CD4-positive, alpha-beta T cell treated with Interleukin-21 for 1 hour (primary cell): Measurements from ENCODE around the gene STIP1.
"Not testable (repeated sequence)": the region's sequence is repeated elsewhere in the genome, so short reads cannot be mapped to it uniquely, and the experiment has no call there.

Source experiments
- DNase-seq: peaks from one replicate; pipeline ENCODE4 v3.0.0-alpha.2; 2020

STIP1 gene

GRCh38 chr11:64240435-64241240 is 54.7 kb downstream of the STIP1 start, which contains the start of gene FKBP2:
TSS of gene FKBP2 (plus strand) at chr11:64241095. CDS start at chr11:64242388, 1,293 bp downstream.
- peak; percentile 98 for DNase-seq

- DNase-seq, result peak; percentile 99
These were observed 55.2 kb downstream of the STIP1 start for GRCh38 chr11:64241241-64241490.

GRCh38 chr11:64241491-64242374 is 55.8 kb downstream of the STIP1 start:
- DNase-seq, result no peak

GRCh38 chr11:64243236-64243854 is 57.4 kb downstream of the STIP1 start:
- no peak for DNase-seq

GRCh38 chr11:64244107-64244506 is 58.1 kb downstream of the STIP1 start:
- no peak for DNase-seq

DNA sequence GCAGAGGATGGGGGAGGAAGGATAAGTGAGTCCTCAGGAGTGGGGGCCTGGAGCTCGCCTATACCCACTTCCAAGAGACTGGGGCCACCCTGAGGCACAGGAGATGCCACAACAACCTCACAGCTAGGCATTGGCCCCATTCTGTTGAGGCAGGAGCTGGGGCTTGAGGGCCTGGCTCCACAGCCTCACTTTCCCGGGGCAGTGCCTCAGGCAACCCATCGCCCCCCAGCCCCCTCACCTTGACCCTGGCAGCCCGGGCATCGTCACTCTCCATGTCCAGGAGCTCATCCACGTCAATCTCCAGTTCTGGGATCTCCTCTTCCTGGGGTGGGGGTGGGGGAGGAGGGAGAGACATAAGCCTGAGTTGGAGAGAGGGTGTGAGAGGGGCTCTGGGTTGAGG is 59.0 kb downstream of the STIP1 start:
- DNase-seq, result no peak

- peak; percentile 59 for DNase-seq
These were observed 59.4 kb downstream of the STIP1 start for GRCh38 chr11:64245401-64245796.

- peak; percentile 61 for DNase-seq
These were observed 60.0 kb downstream of the STIP1 start for GRCh38 chr11:64245797-64246620.

DNA sequence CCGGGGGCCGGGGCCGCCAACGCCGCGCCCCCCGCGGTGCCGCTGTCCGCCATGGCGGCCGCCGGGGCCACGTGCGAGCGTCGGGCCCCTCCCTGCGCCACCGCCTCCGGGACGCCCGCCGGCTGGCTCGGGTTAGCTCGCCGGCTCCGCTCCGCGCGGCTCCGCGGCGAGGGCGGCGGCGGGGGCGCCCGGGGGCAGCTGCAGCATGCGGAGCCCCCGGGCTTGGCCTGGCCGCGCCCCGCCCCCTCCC is 60.6 kb downstream of the STIP1 start:
- DNase-seq, result not testable (repeated sequence)

DNA sequence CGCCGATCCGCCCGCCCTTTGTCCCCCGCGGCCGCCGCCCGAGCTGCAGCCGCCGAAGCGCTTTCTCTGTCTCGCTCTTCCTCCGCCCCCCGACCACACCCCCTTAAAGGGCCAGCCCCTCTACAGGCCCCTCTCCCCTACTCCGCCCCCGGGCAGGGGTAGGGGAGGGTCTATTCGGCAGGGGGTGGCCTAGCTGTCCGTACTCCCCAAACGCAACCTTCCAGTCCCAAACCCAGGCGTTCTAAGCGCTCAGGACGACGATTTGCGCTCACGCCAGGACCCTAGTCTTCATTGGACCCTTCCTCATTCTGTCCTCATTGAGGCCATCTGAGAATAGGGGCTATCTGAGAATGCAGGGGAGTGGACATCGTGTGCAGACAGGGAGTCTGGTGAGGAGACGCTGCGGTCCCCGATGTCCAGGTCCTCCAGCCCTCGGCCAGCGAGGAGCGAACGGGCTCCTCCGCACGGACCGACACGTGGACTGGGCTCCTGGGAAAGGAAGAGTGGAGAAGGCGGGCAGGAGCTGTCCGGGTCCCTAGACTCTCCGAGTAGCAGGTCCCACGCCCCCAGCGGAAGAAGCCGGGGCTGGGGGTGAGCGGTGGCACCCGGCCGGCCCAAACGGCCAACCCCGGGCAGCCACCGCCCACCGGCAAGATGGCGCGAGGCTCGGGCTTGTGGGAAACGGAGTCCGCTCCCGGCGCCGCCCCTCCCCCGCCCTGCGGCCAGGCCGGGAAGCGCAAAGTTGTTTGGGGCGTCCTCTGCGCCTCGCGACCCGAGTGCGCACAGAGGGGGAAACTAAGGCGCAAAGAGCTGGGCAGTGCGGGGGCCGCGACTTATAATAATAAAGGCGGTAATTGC is 61.1 kb downstream of the STIP1 start, which contains the start of gene PPP1R14B:
Gene PPP1R14B (minus strand): TSS at position 73 of the 858 bp plus-strand sequence. CDS start 270 bp downstream, outside the sequence.
- DNase-seq, result peak; percentile 82

DNA sequence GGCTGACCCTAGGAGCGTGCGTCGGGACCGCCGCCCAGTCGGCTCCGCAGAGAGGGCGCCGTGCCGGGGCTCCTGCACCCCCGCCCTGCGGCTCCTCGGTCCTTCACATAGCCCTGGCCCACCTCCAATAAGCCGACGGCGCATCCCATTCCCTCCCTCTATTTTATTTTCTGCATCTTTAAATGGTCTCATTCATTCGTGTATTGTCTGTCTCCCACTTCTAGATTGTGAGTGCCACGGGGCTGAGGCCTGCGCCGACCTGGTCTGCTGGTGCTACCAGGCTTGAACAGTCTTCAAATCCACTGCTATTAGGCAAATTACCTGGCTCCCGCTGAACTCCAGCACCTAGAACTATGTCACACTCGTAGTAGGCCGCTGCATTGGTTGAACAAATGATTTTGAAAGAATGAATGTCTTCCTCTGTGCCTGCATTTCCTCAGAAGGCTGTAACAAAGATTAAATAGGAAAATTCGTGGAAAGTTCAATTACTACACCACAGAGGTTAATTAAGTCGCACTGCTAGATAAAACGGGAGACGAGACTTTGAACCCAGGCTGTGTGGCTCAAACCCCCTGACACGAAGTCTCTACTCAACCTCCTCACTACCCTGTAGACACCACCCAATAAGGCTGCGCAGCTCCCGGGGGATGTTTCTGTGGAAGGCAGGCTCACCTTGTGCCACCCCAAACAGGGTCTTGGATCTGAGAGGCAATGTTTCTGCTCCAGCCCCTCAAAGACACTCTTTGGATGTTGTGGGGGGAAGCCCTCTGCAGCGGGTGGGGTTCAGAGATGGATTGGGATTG is 62.0 kb downstream of the STIP1 start:
- DNase-seq, result no peak

GRCh38 chr11:64248578-64248977 is 62.6 kb downstream of the STIP1 start:
- DNase-seq, result no peak

GRCh38 chr11:64249038-64249437 is 63.1 kb downstream of the STIP1 start:
- DNase-seq, result no peak

DNA sequence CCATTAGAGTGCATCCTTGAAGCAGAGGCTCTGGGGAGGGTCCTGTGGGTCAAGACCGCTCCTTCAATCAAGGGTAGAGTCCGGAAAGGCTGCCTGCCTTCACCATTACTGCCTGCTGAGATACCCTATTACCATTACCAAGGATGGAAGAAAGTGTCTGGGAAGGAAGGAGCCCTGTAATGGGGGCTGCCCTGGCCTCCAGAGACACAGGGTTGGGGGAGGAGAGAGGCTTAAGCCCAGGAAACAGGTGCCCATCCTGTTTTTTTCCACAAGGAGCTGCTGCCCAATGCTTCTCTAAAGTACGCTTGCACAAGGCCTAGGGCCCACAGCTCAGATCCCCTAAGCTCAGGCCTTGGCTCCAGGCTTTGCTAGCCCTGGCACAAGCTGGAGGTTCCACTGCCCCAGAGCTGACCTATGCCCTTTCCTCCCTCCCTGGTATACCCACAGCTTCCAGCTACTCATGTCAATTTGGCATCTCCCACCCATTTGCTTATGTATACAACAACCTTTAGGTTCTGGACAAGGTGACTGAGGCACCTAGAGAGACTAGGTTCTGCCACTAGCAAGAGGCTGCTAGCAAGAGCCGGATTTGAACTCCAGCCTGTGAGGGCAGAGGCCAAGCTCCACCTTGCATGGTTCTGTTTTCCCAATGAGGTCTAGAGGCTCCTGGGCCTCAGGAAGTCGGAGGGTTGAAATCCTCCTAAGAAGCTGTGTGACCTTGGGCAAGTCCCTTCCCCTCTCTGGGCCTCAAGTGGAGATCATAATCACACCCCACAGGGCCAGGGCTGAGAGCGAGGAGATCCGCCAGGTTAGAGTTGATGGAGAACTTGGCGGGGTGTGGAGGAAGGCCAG is 63.8 kb downstream of the STIP1 start:
- DNase-seq, result no peak

- DNase-seq, result no peak
These were observed 64.5 kb downstream of the STIP1 start for GRCh38 chr11:64250415-64251015.

DNA sequence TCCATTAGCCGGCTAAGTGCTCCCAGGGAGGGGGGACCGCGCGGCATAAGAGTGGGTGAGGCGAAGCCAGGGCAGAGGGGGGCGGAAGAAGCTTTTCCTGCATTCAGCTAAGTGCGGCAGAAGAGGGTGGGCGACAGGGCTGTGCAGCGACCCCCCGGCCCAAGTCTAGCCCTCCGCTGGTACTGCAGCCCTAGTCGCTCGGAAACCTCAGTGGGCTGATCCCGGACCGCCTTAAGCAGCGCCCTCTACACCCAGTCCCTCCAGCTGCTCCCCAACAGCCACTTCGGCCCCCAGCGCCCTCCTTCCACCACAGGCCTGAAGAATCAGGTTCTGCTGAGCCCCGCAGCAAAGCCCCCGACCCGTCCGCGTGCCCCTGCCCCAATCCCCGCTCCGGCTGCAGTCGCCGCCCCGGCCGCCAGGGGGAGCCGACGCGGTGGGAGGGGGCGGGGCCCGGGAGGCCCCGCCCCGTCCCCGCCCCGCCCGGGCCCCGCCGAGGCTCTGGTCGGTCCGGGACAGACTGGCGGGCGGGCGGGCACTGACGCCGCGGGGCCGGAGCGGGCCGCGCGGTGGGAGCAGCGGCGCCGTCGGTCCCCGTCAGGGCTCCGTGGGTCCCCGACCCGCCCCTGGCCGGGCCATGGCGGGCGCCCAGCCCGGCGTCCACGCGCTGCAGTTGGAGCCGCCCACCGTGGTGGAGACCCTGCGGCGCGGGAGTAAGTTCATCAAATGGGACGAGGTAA is 65.2 kb downstream of the STIP1 start, which contains the start of gene PLCB3:
Gene PLCB3 (plus strand): TSS at position 515 of the 737 bp plus-strand sequence. CDS start 120 bp downstream, at position 635.
- peak; percentile 69 for DNase-seq

GRCh38 chr11:64251753-64252002 is 65.7 kb downstream of the STIP1 start:
- no peak for DNase-seq

- DNase-seq, result no peak
These were observed 66.3 kb downstream of the STIP1 start for GRCh38 chr11:64252003-64252872.
